ENCODE data around the gene IL34.

GRCh38 chr16:70664325-70665112, 18.2 kb downstream of the IL34 start:
- no peak for TF ChIP-seq TAF1 (IDR thresholded peaks at IDR 0.05; ENCODE audit: low read depth, low read length)
- TF ChIP-seq POLR2AphosphoS5 (IDR thresholded peaks at IDR 0.05; ENCODE audit: low read depth, low read length): no peak
- no peak for TF ChIP-seq POLR2A (IDR thresholded peaks at IDR 0.05; ENCODE audit: low read depth, low read length)

Data from GM12891 (cell line).